MV-4-11 (cell line): ENCODE data around the gene KANK4.

Experiments used
- DNase-seq: peaks from one replicate; lab custom pipeline; 2025; lab: John Stamatoyannopoulos, UW

The KANK4 gene

GRCh38 chr1:62207187-62207586 lies 112.0 kb downstream of the KANK4 start:
- DNase-seq, result no peak

- no peak for DNase-seq
These were observed 120.5 kb downstream of the KANK4 start for GRCh38 chr1:62198781-62199125.

- no peak for DNase-seq
These were observed 121.0 kb downstream of the KANK4 start for GRCh38 chr1:62198069-62198780.

GRCh38 chr1:62196086-62196690 lies 123.0 kb downstream of the KANK4 start:
- no peak for DNase-seq

- no peak for DNase-seq
These were observed 124.3 kb downstream of the KANK4 start, which contains the start of gene L1TD1 for GRCh38 chr1:62194651-62195544. Gene L1TD1 (plus strand): TSS chr1:62194849. CDS start chr1:62206629, 11,780 bp downstream.

GRCh38 chr1:62188111-62188510 lies 131.1 kb downstream of the KANK4 start:
- DNase-seq, result no peak

GRCh38 chr1:62187548-62187947 lies 131.7 kb downstream of the KANK4 start:
- no peak for DNase-seq
